ENCODE results near the gene TMEM242. TPM values are rescaled to one million over a fixed set of nuclear protein-coding genes. Genes with fewer than 3 reads are reported as not detected.

The TMEM242 gene
- total and polyA plus RNA-seq, 2 of the 13 experiments (the other 11 are each of a cell fraction or from before 2014, with no cell fraction given) = 5.6 to 11.1 TPM

GRCh38 chr6:157323255-157323965 lies at the start of gene TMEM242 (continued):
- TF ChIP-seq LCORL (IDR thresholded peaks at IDR 0.05) = no peak; the same call in 1 of the 2 replicates
- peak; percentile 94 for TF ChIP-seq LCORL (CRISPR knock-in tag; IDR thresholded peaks at IDR 0.05)
- no peak for TF ChIP-seq HOXA7 (CRISPR knock-in tag; IDR thresholded peaks at IDR 0.05)
- TF ChIP-seq ZNF136 (CRISPR knock-in tag; IDR thresholded peaks at IDR 0.05; ENCODE audit: low read depth) = peak; percentile 86; the same call in 1 of the 2 replicates
- peak; percentile 99 for TF ChIP-seq ZNF280D (CRISPR knock-in tag; IDR thresholded peaks at IDR 0.05)
- TF ChIP-seq NCOA1 (CRISPR knock-in tag; IDR thresholded peaks at IDR 0.05) = peak; percentile 98
- peak; percentile 94 for TF ChIP-seq THRA (CRISPR knock-in tag; IDR thresholded peaks at IDR 0.05; ENCODE audit: borderline replicate concordance)
- no peak for TF ChIP-seq ZNF354B (CRISPR knock-in tag; IDR thresholded peaks at IDR 0.05)
- TF ChIP-seq, protein P1, sequence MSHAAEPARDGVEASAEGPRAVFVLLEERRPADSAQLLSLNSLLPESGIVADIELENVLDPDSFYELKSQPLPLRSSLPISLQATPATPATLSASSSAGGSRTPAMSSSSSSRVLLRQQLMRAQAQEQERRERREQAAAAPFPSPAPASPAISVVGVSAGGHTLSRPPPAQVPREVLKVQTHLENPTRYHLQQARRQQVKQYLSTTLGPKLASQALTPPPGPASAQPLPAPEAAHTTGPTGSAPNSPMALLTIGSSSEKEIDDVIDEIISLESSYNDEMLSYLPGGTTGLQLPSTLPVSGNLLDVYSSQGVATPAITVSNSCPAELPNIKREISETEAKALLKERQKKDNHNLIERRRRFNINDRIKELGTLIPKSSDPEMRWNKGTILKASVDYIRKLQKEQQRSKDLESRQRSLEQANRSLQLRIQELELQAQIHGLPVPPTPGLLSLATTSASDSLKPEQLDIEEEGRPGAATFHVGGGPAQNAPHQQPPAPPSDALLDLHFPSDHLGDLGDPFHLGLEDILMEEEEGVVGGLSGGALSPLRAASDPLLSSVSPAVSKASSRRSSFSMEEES (CRISPR knock-in tag; IDR thresholded peaks at IDR 0.05) = peak; percentile 89
- peak; percentile 98 for TF ChIP-seq FOXC1 (CRISPR knock-in tag; IDR thresholded peaks at IDR 0.05; ENCODE audit: borderline replicate concordance)
- peak; percentile 87 for TF ChIP-seq ATF3 (CRISPR knock-in tag; IDR thresholded peaks at IDR 0.05)
- peak; percentile 66; the same call in 1 of the 2 replicates for TF ChIP-seq ZNF616 (CRISPR knock-in tag; IDR thresholded peaks at IDR 0.05; ENCODE audit: low read depth)
- TF ChIP-seq GTF3A (CRISPR knock-in tag; conservative IDR thresholded peaks at IDR 0.05) = peak; percentile 91; the same call in 1 of the 2 replicates
- peak; percentile 80 for TF ChIP-seq RARA (CRISPR knock-in tag; IDR thresholded peaks at IDR 0.05)
- TF ChIP-seq ZNF296 (CRISPR knock-in tag; conservative IDR thresholded peaks at IDR 0.05) = no peak; the same call in 1 of the 2 replicates
- peak; percentile 98 for TF ChIP-seq HOXA3 (CRISPR knock-in tag; IDR thresholded peaks at IDR 0.05)
- TF ChIP-seq ZNF75D (CRISPR knock-in tag; IDR thresholded peaks at IDR 0.05; ENCODE audit: borderline replicate concordance) = peak; percentile 96; the same call in 1 of the 2 replicates
